Measurements from ENCODE around the gene PGAP3. TPM values are rescaled to one million over a fixed set of nuclear protein-coding genes. Genes with fewer than 3 reads are reported as not detected.
A peak's percentile ranks its signal among the peaks of the same experiment; 100 is the strongest.

Gene PGAP3
- total and polyA plus RNA-seq, 7 experiments from 2014 or later = 13.3 to 39.9 (median 34.4) TPM

DNA sequence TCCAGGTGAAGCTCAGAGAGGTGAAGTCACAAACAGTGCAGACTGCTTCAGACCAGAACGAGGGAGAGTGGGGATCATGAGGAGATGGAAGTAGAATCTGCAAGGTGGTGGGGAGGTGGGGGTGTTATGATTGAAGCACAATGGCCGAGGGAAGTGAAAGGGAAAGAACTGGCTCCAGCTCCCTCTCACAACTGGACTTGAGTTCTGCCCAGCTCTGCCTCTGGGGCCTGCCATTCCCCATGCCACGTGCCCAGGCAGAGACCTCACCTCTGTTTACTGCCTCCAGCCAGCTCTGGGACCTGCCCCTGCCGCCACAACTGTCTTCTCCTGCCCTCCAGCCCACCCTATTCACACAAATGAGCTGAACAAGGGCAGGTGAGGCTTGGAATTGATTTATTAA is 17.1 kb downstream of the PGAP3 start:
- Mint-ChIP-seq H3K27me3 (peaks cover 0 to 42% (median 5%) of the 10 kb centered on the region in 5 donors), H3K4me3 (no peak overlapping the region), H3K4me1 (peaks cover under 1 to 24% (median 17%) of the 10 kb centered on the region in 7 donors), H3K27ac (no peak overlapping the region), H3K36me3 (peaks cover 0 to 4% (median 0%) of the 10 kb centered on the region in 5 donors), H3K9me3 (no peaks in the 10 kb centered on the region)
- Histone ChIP-seq H3K4me1 (ENCODE audit: control insufficient read depth in 2 of 2, insufficient read depth in 2 of 2, low read length in 2 of 2) (peaks cover 11 to 15% of the 10 kb centered on the region in 2 donors), H3K4me3 (ENCODE audit: low read length) (no peak overlapping the region), H3K9me3 (ENCODE audit: control insufficient read depth in 2 of 3, low read length in 3 of 3) (no peaks in the 10 kb centered on the region), H3K27me3 (ENCODE audit: control insufficient read depth in 2 of 2, insufficient read depth in 2 of 2, low read length in 2 of 2) (no peaks in the 10 kb centered on the region), H3K36me3 (ENCODE audit: control insufficient read depth in 2 of 3, insufficient read depth in 3 of 3, low read length in 3 of 3) (no peaks in the 10 kb centered on the region), H3K27ac (ENCODE audit: low read depth, low read length) (no peak overlapping the region)
- CTCF ChIA-PET = interaction anchor here (0.6 to 3.5 kb wide), 11 partner anchors 9 to 187 kb away, joined by 3 to 36 read pairs (median 5); partner anchors contain the start of gene PGAP3
- intact Hi-C loops (cut with micrococcal nuclease) = no loop called here
- no peak for DNase-seq
- POLR2A ChIA-PET = interaction anchor here (0.8 to 1.1 kb wide), 5 partner anchors 8 to 59 kb away, joined by 3 to 4 read pairs (median 3); partner anchors contain the start of genes MIEN1 and PGAP3
- no peak for ATAC-seq

DNA sequence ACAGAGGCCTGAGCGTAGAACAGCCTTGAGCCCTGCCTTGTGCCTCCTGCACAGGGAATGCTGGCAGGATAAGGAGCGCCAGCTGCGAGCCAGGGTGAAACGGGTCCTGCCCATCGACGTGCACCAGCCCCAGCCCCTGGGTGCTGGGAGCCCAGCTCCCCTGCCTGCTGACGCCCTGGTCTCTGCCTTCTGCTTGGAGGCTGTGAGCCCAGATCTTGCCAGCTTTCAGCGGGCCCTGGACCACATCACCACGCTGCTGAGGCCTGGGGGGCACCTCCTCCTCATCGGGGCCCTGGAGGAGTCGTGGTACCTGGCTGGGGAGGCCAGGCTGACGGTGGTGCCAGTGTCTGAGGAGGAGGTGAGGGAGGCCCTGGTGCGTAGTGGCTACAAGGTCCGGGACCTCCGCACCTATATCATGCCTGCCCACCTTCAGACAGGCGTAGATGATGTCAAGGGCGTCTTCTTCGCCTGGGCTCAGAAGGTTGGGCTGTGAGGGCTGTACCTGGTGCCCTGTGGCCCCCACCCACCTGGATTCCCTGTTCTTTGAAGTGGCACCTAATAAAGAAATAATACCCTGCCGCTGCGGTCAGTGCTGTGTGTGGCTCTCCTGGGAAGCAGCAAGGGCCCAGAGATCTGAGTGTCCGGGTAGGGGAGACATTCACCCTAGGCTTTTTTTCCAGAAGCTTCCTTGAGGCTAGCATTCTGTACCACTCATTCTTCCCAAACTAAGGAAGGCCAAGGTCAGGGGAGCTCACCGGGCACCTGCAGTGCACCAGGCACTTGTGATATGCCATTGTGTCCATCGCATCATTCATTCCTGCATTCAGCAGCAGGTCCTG is 17.7 kb downstream of the PGAP3 start:
- Mint-ChIP-seq H3K36me3 (peaks cover 0 to 4% (median 0%) of the 10 kb centered on the region in 5 donors), H3K4me3 (no peak overlapping the region), H3K4me1 (peaks cover 0 to 19% (median 11%) of the 10 kb centered on the region in 7 donors), H3K9me3 (no peaks in the 10 kb centered on the region), H3K27ac (no peak overlapping the region), H3K27me3 (peaks cover 0 to 47% (median 5%) of the 10 kb centered on the region in 5 donors)
- Histone ChIP-seq H3K4me1 (ENCODE audit: control insufficient read depth in 2 of 2, insufficient read depth in 2 of 2, low read length in 2 of 2) (peaks cover 5 to 13% of the 10 kb centered on the region in 2 donors), H3K4me3 (ENCODE audit: low read length) (no peak overlapping the region), H3K27ac (ENCODE audit: low read depth, low read length) (no peak overlapping the region), H3K36me3 (ENCODE audit: control insufficient read depth in 2 of 3, insufficient read depth in 3 of 3, low read length in 3 of 3) (no peaks in the 10 kb centered on the region), H3K9me3 (ENCODE audit: control insufficient read depth in 2 of 3, low read length in 3 of 3) (no peaks in the 10 kb centered on the region), H3K27me3 (ENCODE audit: control insufficient read depth in 2 of 2, insufficient read depth in 2 of 2, low read length in 2 of 2) (no peaks in the 10 kb centered on the region)
- ChIA-PET CTCF (interaction anchor here (0.9 to 3.5 kb wide), 16 partner anchors 8 to 48 kb away, joined by 3 to 36 read pairs (median 5); partner anchors contain the start of gene PGAP3), POLR2A (interaction anchor here (0.5 to 2.3 kb wide), 6 partner anchors 9 to 310 kb away, joined by 3 to 13 read pairs (median 3); partner anchors contain the start of genes MIEN1, PGAP3 and PSMD3)
- intact Hi-C loops (cut with micrococcal nuclease) = loop anchor here in 1 of 2 donors (5.0 kb wide), 1 partner anchor 48 kb away; no protein-coding TSS in a partner anchor
- no peak for DNase-seq
- no peak for ATAC-seq

DNA sequence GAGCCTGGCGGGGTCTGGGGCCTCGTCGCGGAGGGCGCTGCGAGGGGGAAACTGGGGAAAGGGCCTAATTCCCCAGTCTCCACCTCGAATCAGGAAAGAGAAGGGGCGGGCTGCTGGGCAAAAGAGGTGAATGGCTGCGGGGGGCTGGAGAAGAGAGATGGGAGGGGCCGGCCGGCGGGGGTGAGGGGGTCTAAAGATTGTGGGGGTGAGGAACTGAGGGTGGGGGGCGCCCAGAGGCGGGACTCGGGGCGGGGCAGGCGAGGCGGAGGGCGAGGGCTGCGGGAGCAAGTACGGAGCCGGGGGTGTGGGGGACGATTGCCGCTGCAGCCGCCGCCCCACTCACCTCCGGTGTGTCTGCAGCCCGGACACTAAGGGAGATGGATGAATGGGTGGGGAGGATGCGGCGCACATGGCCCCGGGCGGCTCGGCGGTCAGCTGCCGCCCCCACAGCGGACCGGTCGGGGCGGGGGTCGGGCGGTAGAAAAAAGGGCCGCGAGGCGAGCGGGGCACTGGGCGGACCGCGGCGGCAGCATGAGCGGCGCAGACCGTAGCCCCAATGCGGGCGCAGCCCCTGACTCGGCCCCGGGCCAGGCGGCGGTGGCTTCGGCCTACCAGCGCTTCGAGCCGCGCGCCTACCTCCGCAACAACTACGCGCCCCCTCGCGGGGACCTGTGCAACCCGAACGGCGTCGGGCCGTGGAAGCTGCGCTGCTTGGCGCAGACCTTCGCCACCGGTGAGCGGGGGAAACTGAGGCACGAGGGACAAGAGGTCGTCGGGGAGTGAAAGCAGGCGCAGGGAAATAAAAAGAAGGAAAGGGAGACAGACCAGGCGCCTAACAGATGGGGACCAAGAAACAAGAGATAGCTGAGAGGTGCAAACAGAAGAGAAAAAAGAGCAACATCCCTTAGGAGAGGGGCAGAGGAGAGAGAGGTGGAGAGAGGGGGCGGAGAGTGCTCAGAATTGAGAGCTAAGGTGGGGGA is 19.6 kb downstream of the PGAP3 start, which contains the start of gene PNMT:
Gene PNMT (plus strand): TSS at position 509 of the 980 bp plus-strand sequence. CDS start 23 bp downstream, at position 532.
- intact Hi-C loops (cut with micrococcal nuclease) = loop anchor here (1.0 to 5.0 kb wide), 5 partner anchors 11 to 46 kb away; no protein-coding TSS in a partner anchor
- H3K4me3 ChIP-seq (ENCODE audit: low read length) = peak within 1 kb of the TSS; percentile 50
- peak within 1 kb of the TSS in 1 of 9 donors; percentile 26 for H3K27ac Mint-ChIP-seq

DNA sequence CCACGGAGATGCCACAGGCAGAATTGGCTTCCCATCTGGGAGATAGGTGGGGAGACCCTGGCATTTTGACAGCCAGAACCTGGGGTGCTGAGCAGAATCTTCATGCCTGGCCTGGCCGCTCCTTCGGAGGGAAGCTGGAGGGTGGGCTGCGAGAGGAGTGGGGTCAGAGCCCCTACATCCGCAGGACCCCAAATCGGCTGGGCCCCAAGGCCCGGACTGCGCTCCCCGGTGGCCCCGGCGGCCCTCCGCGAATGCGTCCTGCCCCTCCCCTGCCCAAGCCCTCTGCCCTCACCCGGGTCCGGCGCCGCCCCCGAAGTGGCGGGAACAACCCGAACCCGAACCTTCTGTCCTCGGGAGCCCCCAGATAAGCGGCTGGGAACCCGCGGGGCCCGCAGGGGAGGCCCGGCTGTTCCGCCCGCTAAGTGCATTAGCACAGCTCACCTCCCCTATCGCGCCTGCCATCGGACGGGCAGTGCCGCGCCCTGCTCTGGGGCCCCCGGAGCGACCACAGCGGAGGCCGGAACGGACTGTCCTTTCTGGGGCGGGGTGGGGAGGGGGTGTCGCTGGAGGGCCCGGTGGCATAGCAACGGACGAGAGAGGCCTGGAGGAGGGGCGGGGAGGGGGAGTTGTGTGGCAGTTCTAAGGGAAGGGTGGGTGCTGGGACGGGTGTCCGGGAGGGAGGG is 20.5 kb downstream of the PGAP3 start:
- ATAC-seq (no peak), DNase-seq (no peak)
- Histone ChIP-seq H3K36me3 (ENCODE audit: control insufficient read depth in 2 of 3, insufficient read depth in 3 of 3, low read length in 3 of 3) (peaks cover 0 to 9% (median 0%) of the 10 kb centered on the region in 3 experiments), H3K27me3 (ENCODE audit: control insufficient read depth in 2 of 2, insufficient read depth in 2 of 2, low read length in 2 of 2) (no peaks in the 10 kb centered on the region), H3K4me1 (ENCODE audit: control insufficient read depth in 2 of 2, insufficient read depth in 2 of 2, low read length in 2 of 2) (peaks cover 4 to 13% of the 10 kb centered on the region in 2 donors), H3K4me3 (ENCODE audit: low read length) (no peak overlapping the region), H3K27ac (ENCODE audit: low read depth, low read length) (no peak overlapping the region), H3K9me3 (ENCODE audit: control insufficient read depth in 2 of 3, low read length in 3 of 3) (no peaks in the 10 kb centered on the region)
- Mint-ChIP-seq H3K36me3 (peaks cover 0 to 4% (median 0%) of the 10 kb centered on the region in 5 donors), H3K27ac (peak overlapping the region in 1 of 9 donors; percentile 17), H3K4me3 (peak overlapping the region; percentile 45 to 79 (median 68)), H3K9me3 (no peaks in the 10 kb centered on the region), H3K27me3 (peaks cover 0 to 48% (median 5%) of the 10 kb centered on the region in 5 donors), H3K4me1 (peaks cover 5 to 22% (median 14%) of the 10 kb centered on the region in 7 donors)
- intact Hi-C loops (cut with micrococcal nuclease) = loop anchor here in 1 of 2 donors (5.0 kb wide), 1 partner anchor 45 kb away; no protein-coding TSS in a partner anchor
- POLR2A ChIA-PET = interaction anchor here (0.7 to 2.8 kb wide), 9 partner anchors 8 to 62 kb away, joined by 3 to 13 read pairs (median 5); partner anchors contain the start of gene MIEN1
- CTCF ChIA-PET = interaction anchor here (0.6 to 2.4 kb wide), 8 partner anchors 8 to 226 kb away, joined by 3 to 10 read pairs (median 4); no protein-coding TSS in a partner anchor

More for the DNA sequence above, 19.6 kb downstream of the PGAP3 start, which contains the start of gene PNMT:
- Histone ChIP-seq H3K27ac (ENCODE audit: low read depth, low read length) (peak within 1 kb of the TSS; percentile 51), H3K4me1 (ENCODE audit: control insufficient read depth in 2 of 2, insufficient read depth in 2 of 2, low read length in 2 of 2) (peaks cover 4 to 13% of the 10 kb centered on the region in 2 donors), H3K27me3 (ENCODE audit: control insufficient read depth in 2 of 2, insufficient read depth in 2 of 2, low read length in 2 of 2) (no peaks in the 10 kb centered on the region), H3K36me3 (ENCODE audit: control insufficient read depth in 2 of 3, insufficient read depth in 3 of 3, low read length in 3 of 3) (peaks cover 0 to under 1% (median 0%) of the 10 kb centered on the region in 3 experiments), H3K9me3 (ENCODE audit: control insufficient read depth in 2 of 3, low read length in 3 of 3) (no peaks in the 10 kb centered on the region)
- H3K4me3 Mint-ChIP-seq = peak within 1 kb of the TSS; percentile 50 to 83 (median 68)
- ATAC-seq (peak; percentile 83), DNase-seq (peak; percentile 44 to 76 (median 63))
- peaks cover 5 to 23% (median 14%) of the 10 kb centered on the region in 7 donors for H3K4me1 Mint-ChIP-seq
- H3K36me3 Mint-ChIP-seq = peaks cover 0 to 4% (median 0%) of the 10 kb centered on the region in 5 donors
- POLR2A ChIA-PET = interaction anchor here (0.9 to 2.8 kb wide), 9 partner anchors 10 to 49 kb away, joined by 3 to 13 read pairs (median 6); partner anchors contain the start of gene PGAP3
- peaks cover 0 to 48% (median 5%) of the 10 kb centered on the region in 5 donors for H3K27me3 Mint-ChIP-seq
- CTCF ChIA-PET = interaction anchor here (0.8 to 2.4 kb wide), 11 partner anchors 10 to 49 kb away, joined by 3 to 30 read pairs (median 5); no protein-coding TSS in a partner anchor
- no peaks in the 10 kb centered on the region for H3K9me3 Mint-ChIP-seq

DNA sequence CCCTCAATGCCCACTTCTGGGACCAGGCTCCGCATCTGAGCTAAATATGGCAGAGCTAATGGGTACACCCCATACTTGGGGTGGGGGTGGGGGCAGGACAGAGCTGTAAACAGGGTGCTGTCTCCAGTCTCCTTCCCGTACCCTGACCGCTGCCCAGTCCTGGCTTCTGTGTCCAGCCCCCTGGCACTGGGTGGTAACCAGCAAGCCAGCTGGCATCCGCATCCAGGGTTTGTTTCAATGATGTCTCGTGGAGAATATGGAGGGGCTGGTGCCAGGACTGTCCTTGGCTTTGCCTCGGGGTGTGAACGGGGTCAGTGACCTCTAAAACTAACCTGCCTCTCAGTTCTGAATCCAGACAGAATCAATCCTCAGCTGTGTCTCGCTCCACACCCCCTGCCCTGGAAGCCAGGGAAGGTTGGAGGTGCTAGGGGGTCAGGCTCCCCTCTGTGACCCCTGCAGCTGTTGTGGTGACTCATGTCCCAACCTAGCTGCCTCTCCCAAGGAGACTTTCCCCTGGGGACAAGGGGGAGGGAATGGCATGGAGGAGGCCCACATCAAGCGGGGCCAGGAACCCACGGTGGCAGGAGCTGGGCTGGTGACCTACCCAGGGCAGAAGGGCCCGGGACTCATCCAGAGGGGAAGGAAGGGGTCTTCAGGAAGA is 21.1 kb downstream of the PGAP3 start:
- Histone ChIP-seq H3K4me1 (ENCODE audit: control insufficient read depth in 2 of 2, insufficient read depth in 2 of 2, low read length in 2 of 2) (peaks cover 4 to 13% of the 10 kb centered on the region in 2 donors), H3K4me3 (ENCODE audit: low read length) (no peak overlapping the region), H3K36me3 (ENCODE audit: control insufficient read depth in 2 of 3, insufficient read depth in 3 of 3, low read length in 3 of 3) (peaks cover 0 to 15% (median 0%) of the 10 kb centered on the region in 3 experiments), H3K9me3 (ENCODE audit: control insufficient read depth in 2 of 3, low read length in 3 of 3) (no peaks in the 10 kb centered on the region), H3K27ac (ENCODE audit: low read depth, low read length) (no peak overlapping the region), H3K27me3 (ENCODE audit: control insufficient read depth in 2 of 2, insufficient read depth in 2 of 2, low read length in 2 of 2) (no peaks in the 10 kb centered on the region)
- Mint-ChIP-seq H3K27me3 (peaks cover 0 to 46% (median 5%) of the 10 kb centered on the region in 5 donors), H3K9me3 (no peaks in the 10 kb centered on the region), H3K27ac (peak overlapping the region in 1 of 9 donors; percentile 38), H3K4me3 (peak overlapping the region in 9 of 10 donors; percentile 32 to 79 (median 67)), H3K4me1 (peaks cover 5 to 17% (median 11%) of the 10 kb centered on the region in 7 donors), H3K36me3 (peaks cover 0 to 5% (median under 1%) of the 10 kb centered on the region in 5 donors)
- intact Hi-C loops (cut with micrococcal nuclease) = loop anchor here in 1 of 2 donors (5.0 kb wide), 1 partner anchor 44 kb away; no protein-coding TSS in a partner anchor
- ATAC-seq (no peak), DNase-seq (no peak)
- POLR2A ChIA-PET = interaction anchor here (0.7 to 2.8 kb wide), 14 partner anchors 8 to 63 kb away, joined by 3 to 13 read pairs (median 4); partner anchors contain the start of genes MIEN1, PGAP3 and STARD3
- CTCF ChIA-PET = interaction anchor here (0.5 to 1.7 kb wide), 10 partner anchors 9 to 266 kb away, joined by 3 to 8 read pairs (median 4); partner anchors contain the start of gene PGAP3
